HTERT RPE-1 (cell line): ENCODE measurements around the gene ADPGK.
"Not testable (repeated sequence)": the region's sequence is repeated elsewhere in the genome, so short reads cannot be mapped to it uniquely, and the experiment has no call there.

Experiments
- in situ Hi-C: fragments of 300-500 bp; cut with MboI; formaldehyde crosslinking; loops from 4 replicates; pipeline ENCODE4 v1.14.3; 2020; ENCODE audit warnings: low sequenced_read_pairs

ADPGK gene

GRCh38 chr15:72751751-72752455, 31.7 kb downstream of the ADPGK start:
- in situ Hi-C loops = no loop called here

GRCh38 chr15:72749700-72750099, 33.9 kb downstream of the ADPGK start:
- in situ Hi-C loops = no loop called here

- in situ Hi-C loops = no loop called here
These were observed 43.3 kb downstream of the ADPGK start for GRCh38 chr15:72740219-72740618.

GRCh38 chr15:72737723-72738122, 45.8 kb downstream of the ADPGK start:
- in situ Hi-C loops = no loop called here

- in situ Hi-C loops = no loop called here
These were observed 46.5 kb downstream of the ADPGK start for GRCh38 chr15:72737061-72737460.

GRCh38 chr15:72735111-72735510, 48.4 kb downstream of the ADPGK start:
- in situ Hi-C loops = no loop called here

- in situ Hi-C loops = no loop called here
These were observed 49.4 kb downstream of the ADPGK start for GRCh38 chr15:72733941-72734738.

- in situ Hi-C loops = no loop called here
These were observed 51.0 kb downstream of the ADPGK start for GRCh38 chr15:72732516-72732915.

- in situ Hi-C loops = no loop called here
These were observed 51.5 kb downstream of the ADPGK start for GRCh38 chr15:72732086-72732485.

GRCh38 chr15:72728821-72729220, 54.7 kb downstream of the ADPGK start:
- in situ Hi-C loops = no loop called here

- in situ Hi-C loops = not testable (repeated sequence)
These were observed 55.3 kb downstream of the ADPGK start for GRCh38 chr15:72728249-72728648.

- in situ Hi-C loops = no loop called here
These were observed 56.4 kb downstream of the ADPGK start for GRCh38 chr15:72727154-72727553.

- in situ Hi-C loops = not testable (repeated sequence)
These were observed 57.7 kb downstream of the ADPGK start for GRCh38 chr15:72725851-72726250.

- in situ Hi-C loops = no loop called here
These were observed 58.1 kb downstream of the ADPGK start for GRCh38 chr15:72725446-72725845.

GRCh38 chr15:72724028-72724427, 59.5 kb downstream of the ADPGK start:
- in situ Hi-C loops = no loop called here

- in situ Hi-C loops = no loop called here
These were observed 61.4 kb downstream of the ADPGK start for GRCh38 chr15:72722071-72722696.

GRCh38 chr15:72708551-72709303, 74.8 kb downstream of the ADPGK start:
- in situ Hi-C loops = not testable (repeated sequence)

- in situ Hi-C loops = no loop called here
These were observed 77.3 kb downstream of the ADPGK start for GRCh38 chr15:72706266-72706665.
